ENCODE results near the gene SIRPB1.
A peak's percentile ranks its signal among the peaks of the same experiment; 100 is the strongest.

- TF ChIP-seq EZH2 (optimal IDR thresholded peaks at IDR 0.05; ENCODE audit: low read depth, low read length) (no peak), EZH2phosphoT487 (IDR thresholded peaks at IDR 0.05; ENCODE audit: low read length) (no peak)
- TF ChIP-seq, protein P1, sequence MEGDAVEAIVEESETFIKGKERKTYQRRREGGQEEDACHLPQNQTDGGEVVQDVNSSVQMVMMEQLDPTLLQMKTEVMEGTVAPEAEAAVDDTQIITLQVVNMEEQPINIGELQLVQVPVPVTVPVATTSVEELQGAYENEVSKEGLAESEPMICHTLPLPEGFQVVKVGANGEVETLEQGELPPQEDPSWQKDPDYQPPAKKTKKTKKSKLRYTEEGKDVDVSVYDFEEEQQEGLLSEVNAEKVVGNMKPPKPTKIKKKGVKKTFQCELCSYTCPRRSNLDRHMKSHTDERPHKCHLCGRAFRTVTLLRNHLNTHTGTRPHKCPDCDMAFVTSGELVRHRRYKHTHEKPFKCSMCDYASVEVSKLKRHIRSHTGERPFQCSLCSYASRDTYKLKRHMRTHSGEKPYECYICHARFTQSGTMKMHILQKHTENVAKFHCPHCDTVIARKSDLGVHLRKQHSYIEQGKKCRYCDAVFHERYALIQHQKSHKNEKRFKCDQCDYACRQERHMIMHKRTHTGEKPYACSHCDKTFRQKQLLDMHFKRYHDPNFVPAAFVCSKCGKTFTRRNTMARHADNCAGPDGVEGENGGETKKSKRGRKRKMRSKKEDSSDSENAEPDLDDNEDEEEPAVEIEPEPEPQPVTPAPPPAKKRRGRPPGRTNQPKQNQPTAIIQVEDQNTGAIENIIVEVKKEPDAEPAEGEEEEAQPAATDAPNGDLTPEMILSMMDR (IDR thresholded peaks at IDR 0.05; ENCODE audit: low read length) = peak; percentile 11; the same call in 1 of the 2 replicates
These were observed 31.0 kb downstream of the SIRPB1 start for GRCh38 chr20:1588533-1589460.

Data from MM.1S (cell line).